ENCODE results near the gene U2SURP. TPM values are rescaled to one million over a fixed set of nuclear protein-coding genes. Genes with fewer than 3 reads are reported as not detected.
"Not testable (repeated sequence)": the region's sequence is repeated elsewhere in the genome, so short reads cannot be mapped to it uniquely, and the experiment has no call there.

The U2SURP gene
- total RNA-seq, 6 donors from 2014 or later, result 47.4 to 126 (median 58.6) TPM

GRCh38 chr3:143041903-143042302 is 40.5 kb downstream of the U2SURP start:
- H3K27ac ChIP-seq, result peak overlapping the region in 1 of 4 donors; percentile 27
- WGBS, 2 donors, result 91 to 100% methylated on average over 1 of the region's 1 CpG
- no peaks in the 10 kb centered on the region for H3K9me3 ChIP-seq
- peaks cover 5 to 71% (median 30%) of the 10 kb centered on the region in 4 donors for H3K36me3 ChIP-seq
- TF ChIP-seq, protein P1, sequence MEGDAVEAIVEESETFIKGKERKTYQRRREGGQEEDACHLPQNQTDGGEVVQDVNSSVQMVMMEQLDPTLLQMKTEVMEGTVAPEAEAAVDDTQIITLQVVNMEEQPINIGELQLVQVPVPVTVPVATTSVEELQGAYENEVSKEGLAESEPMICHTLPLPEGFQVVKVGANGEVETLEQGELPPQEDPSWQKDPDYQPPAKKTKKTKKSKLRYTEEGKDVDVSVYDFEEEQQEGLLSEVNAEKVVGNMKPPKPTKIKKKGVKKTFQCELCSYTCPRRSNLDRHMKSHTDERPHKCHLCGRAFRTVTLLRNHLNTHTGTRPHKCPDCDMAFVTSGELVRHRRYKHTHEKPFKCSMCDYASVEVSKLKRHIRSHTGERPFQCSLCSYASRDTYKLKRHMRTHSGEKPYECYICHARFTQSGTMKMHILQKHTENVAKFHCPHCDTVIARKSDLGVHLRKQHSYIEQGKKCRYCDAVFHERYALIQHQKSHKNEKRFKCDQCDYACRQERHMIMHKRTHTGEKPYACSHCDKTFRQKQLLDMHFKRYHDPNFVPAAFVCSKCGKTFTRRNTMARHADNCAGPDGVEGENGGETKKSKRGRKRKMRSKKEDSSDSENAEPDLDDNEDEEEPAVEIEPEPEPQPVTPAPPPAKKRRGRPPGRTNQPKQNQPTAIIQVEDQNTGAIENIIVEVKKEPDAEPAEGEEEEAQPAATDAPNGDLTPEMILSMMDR (IDR thresholded peaks at IDR 0.05), result no peak
- TF ChIP-seq POLR2AphosphoS5 (IDR thresholded peaks at IDR 0.05), result no peak
- no peak for TF ChIP-seq POLR2A (IDR thresholded peaks at IDR 0.05)
- no peak for TF ChIP-seq EP300 (IDR thresholded peaks at IDR 0.05)
- no peak for DNase-seq
- no peaks in the 10 kb centered on the region for H3K4me1 ChIP-seq
- no peak for ATAC-seq (ENCODE audit: low FRiP score in 2 of 2)
- H3K27me3 ChIP-seq, result no peaks in the 10 kb centered on the region
- H3K4me3 ChIP-seq, result no peak overlapping the region

DNA sequence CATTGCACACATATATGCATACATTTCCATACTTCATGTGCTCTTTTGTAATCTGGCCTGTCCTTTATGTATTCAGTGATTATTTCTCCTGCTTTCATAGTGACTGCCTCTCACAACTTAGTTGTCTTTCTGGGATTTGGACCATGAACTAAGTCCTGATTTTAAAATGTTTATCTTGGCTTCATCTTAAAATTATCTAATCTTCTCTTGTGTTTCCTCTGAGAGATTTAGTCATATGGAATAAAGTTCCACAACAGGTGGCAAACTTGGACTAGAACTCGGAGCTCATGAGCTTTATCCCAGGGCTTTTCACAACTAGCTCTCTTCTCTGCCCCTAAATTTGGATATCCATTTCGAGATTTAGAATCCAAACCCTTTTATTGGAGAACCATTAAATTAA is 44.3 kb downstream of the U2SURP start:
- Histone ChIP-seq H3K36me3 (peaks cover 5 to 61% (median 23%) of the 10 kb centered on the region in 4 donors), H3K27me3 (no peaks in the 10 kb centered on the region), H3K4me1 (no peaks in the 10 kb centered on the region), H3K4me3 (no peak overlapping the region), H3K27ac (no peak overlapping the region), H3K9me3 (no peaks in the 10 kb centered on the region)
- ATAC-seq (ENCODE audit: low FRiP score in 2 of 2) (no peak), DNase-seq (no peak)
- WGBS, 2 donors, result 92 to 93% methylated on average over 2 of the region's 2 CpGs
- TF ChIP-seq POLR2AphosphoS5 (IDR thresholded peaks at IDR 0.05) (no peak), POLR2A (IDR thresholded peaks at IDR 0.05) (no peak), EP300 (IDR thresholded peaks at IDR 0.05) (no peak)
- TF ChIP-seq, protein P1 (IDR thresholded peaks at IDR 0.05), result no peak

- not testable (repeated sequence) for H3K27ac ChIP-seq; H3K9me3 ChIP-seq; DNase-seq; H3K4me1 ChIP-seq; ATAC-seq (ENCODE audit: low FRiP score in 2 of 2); H3K4me3 ChIP-seq; H3K27me3 ChIP-seq
- peaks cover 5 to 65% (median 25%) of the 10 kb centered on the region in 4 donors for H3K36me3 ChIP-seq
- 91 to 97% methylated on average over 3 to 5 of the region's 5 CpGs for WGBS, 2 donors
Observed at GRCh38 chr3:143046075-143046474, 44.7 kb downstream of the U2SURP start.

- Histone ChIP-seq H3K4me3 (no peak overlapping the region), H3K4me1 (no peaks in the 10 kb centered on the region), H3K27me3 (no peaks in the 10 kb centered on the region), H3K27ac (no peak overlapping the region), H3K9me3 (no peaks in the 10 kb centered on the region), H3K36me3 (peaks cover 0 to 78% (median 32%) of the 10 kb centered on the region in 4 donors)
- no peak for ATAC-seq (ENCODE audit: low FRiP score in 2 of 2)
- 91 to 97% methylated on average over 2 of the region's 2 CpGs for WGBS, 2 donors
- TF ChIP-seq POLR2AphosphoS5 (IDR thresholded peaks at IDR 0.05), result no peak
- TF ChIP-seq, protein P1 (IDR thresholded peaks at IDR 0.05), result no peak
- DNase-seq, result no peak
Observed at GRCh38 chr3:143054011-143054410, 52.6 kb downstream of the U2SURP start.

DNA sequence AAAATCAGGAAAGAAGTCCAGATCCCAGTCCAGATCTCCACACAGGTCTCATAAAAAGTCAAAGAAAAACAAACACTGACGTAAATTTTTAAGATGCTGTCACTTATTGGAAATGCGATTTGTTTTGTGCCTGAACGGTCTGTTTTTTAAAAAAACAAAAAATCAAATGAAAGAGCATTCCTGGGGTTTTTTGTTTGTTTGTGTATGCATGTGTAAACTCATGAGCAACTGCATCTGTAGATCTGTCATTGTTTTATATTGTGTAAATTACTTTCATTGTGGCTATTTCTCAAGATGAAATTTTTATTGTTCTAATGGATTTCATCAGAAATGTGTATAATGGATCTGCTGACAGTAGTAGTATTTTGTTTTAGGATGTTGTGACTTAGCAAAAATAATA is 55.0 kb downstream of the U2SURP start:
- TF ChIP-seq EP300 (IDR thresholded peaks at IDR 0.05) (no peak), POLR2A (IDR thresholded peaks at IDR 0.05) (no peak), POLR2AphosphoS5 (IDR thresholded peaks at IDR 0.05) (no peak)
- TF ChIP-seq, protein P1 (IDR thresholded peaks at IDR 0.05), result no peak
- H3K4me3 ChIP-seq, result no peak overlapping the region
- no peak overlapping the region for H3K27ac ChIP-seq
- no peaks in the 10 kb centered on the region for H3K9me3 ChIP-seq
- no peak for DNase-seq
- 85 to 96% methylated on average over 3 of the region's 3 CpGs for WGBS, 2 donors
- no peaks in the 10 kb centered on the region for H3K27me3 ChIP-seq
- H3K4me1 ChIP-seq, result no peaks in the 10 kb centered on the region
- no peak for ATAC-seq (ENCODE audit: low FRiP score in 2 of 2)
- peaks cover 0 to 57% (median 27%) of the 10 kb centered on the region in 4 donors for H3K36me3 ChIP-seq

Measured in upper lobe of left lung (tissue), 6 donors.